ENCODE data around the gene TMEM178B. TPM values are rescaled to one million over a fixed set of nuclear protein-coding genes. Genes with fewer than 3 reads are reported as not detected.

The TMEM178B gene
- total RNA-seq, 4 donors from 2014 or later: 1.3 to 1.8 (median 1.5) TPM

DNA sequence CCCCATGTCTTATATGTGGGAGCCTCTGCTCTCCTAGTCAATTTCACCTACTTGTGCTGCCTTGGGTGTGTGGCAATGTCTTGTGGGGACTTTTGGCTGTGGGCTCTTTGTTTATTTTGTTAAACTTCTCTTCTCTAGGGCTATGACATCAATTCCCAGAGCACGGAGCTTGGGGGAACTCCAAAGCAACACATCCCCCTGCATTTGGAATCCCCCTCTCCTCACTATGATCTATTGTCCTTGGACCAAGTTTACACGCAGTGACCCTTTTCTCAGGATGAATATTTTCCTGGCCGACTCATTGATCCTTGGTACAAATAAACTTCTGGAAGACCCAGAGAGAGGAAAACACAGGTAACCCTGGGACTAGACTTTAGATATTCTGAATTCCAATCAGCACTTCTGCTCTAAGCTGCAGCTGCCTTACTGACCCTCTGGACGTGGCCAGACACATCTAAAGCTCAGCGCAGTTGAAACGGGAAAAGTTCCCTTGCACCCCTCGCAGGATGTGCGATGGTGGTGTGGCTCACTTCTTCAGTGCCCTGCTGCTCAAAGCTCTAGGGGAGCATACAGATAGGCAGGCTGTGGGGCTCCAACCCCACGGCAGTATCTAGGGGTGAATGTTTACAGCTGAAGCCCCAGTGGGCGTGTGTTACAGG, 110.8 kb downstream of the TMEM178B start:
- no peak overlapping the region for H3K4me3 ChIP-seq
- no peaks in the 10 kb centered on the region for H3K27me3 ChIP-seq
- no peaks in the 10 kb centered on the region for H3K4me1 ChIP-seq
- intact Hi-C loops (cut with DNase I; ENCODE audit: low total_unique reads) (no loop called here), in situ Hi-C loops (cut with MboI; ENCODE audit: low sequenced_read_pairs in 4 of 4) (no loop called here)
- TF ChIP-seq POLR2A (IDR thresholded peaks at IDR 0.05): no peak
- TF ChIP-seq, protein P1, sequence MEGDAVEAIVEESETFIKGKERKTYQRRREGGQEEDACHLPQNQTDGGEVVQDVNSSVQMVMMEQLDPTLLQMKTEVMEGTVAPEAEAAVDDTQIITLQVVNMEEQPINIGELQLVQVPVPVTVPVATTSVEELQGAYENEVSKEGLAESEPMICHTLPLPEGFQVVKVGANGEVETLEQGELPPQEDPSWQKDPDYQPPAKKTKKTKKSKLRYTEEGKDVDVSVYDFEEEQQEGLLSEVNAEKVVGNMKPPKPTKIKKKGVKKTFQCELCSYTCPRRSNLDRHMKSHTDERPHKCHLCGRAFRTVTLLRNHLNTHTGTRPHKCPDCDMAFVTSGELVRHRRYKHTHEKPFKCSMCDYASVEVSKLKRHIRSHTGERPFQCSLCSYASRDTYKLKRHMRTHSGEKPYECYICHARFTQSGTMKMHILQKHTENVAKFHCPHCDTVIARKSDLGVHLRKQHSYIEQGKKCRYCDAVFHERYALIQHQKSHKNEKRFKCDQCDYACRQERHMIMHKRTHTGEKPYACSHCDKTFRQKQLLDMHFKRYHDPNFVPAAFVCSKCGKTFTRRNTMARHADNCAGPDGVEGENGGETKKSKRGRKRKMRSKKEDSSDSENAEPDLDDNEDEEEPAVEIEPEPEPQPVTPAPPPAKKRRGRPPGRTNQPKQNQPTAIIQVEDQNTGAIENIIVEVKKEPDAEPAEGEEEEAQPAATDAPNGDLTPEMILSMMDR (IDR thresholded peaks at IDR 0.05 in 4 of 5, conservative IDR thresholded peaks at IDR 0.05 in 1 of 5): no peak
- ATAC-seq: no peak
- H3K36me3 ChIP-seq: no peaks in the 10 kb centered on the region
- no peak for DNase-seq
- H3K27ac ChIP-seq: no peak overlapping the region
- H3K9me3 ChIP-seq: no peaks in the 10 kb centered on the region

DNA sequence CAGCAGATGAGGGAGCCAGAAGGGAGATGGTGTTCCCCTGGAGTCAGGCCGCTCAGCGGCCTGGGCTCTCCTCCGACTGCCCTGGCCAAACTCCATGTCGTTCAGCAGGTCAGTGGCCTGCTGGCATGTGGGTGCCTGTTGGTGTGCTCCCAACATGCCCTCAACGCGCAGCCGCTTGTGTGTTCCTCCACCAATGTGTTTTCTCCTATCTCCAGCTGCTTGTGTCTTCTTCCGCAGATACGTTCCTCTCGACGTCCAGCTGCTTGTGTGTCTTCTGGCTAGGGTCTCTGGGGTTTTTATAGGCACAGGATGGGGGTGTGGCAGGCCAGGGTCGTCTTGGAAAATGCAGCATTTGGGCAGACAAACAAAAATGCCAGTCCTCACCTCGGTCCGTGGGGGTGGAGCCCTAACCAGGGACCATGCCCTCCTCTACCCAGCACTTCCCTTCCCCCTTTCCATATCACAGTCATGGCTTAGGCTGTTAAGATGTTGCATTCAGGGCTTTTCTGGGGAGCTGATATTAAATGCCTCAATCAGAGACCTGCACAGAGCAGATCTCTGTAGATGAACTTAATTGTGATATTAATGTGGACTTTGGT, 111.6 kb downstream of the TMEM178B start:
- no peak for ATAC-seq
- Histone ChIP-seq H3K27ac (no peak overlapping the region), H3K4me1 (no peaks in the 10 kb centered on the region), H3K36me3 (no peaks in the 10 kb centered on the region), H3K27me3 (no peaks in the 10 kb centered on the region), H3K4me3 (no peak overlapping the region), H3K9me3 (no peaks in the 10 kb centered on the region)
- no peak for TF ChIP-seq POLR2A (IDR thresholded peaks at IDR 0.05)
- TF ChIP-seq, protein P1 (IDR thresholded peaks at IDR 0.05 in 4 of 5, conservative IDR thresholded peaks at IDR 0.05 in 1 of 5): no peak
- intact Hi-C loops (cut with DNase I; ENCODE audit: low total_unique reads) (no loop called here), in situ Hi-C loops (cut with MboI; ENCODE audit: low sequenced_read_pairs in 4 of 4) (no loop called here)
- no peak for DNase-seq

DNA sequence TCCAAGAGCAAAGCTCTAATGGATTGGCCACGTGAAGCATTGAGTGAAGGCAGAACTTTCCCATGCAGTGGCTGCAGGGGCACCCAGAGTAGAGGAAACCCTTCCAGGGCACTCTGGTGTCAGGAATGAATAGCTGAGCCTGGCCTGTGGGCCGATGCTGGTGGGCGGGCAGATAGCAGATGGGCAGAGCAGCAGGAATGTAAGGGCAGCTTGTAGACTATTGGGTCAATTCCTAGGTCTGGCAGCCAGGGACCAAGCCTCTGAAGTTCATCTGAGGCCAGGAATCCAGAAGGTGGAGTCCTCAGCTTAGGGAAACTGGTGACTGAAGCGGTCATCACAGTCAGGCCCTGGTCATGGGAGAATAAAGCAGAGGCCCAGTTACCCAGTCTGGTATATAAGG, 115.4 kb downstream of the TMEM178B start:
- intact Hi-C loops (cut with DNase I; ENCODE audit: low total_unique reads): no loop called here
- Histone ChIP-seq H3K9me3 (no peaks in the 10 kb centered on the region), H3K27me3 (no peaks in the 10 kb centered on the region), H3K4me3 (no peak overlapping the region), H3K36me3 (no peaks in the 10 kb centered on the region), H3K4me1 (no peaks in the 10 kb centered on the region), H3K27ac (no peak overlapping the region)
- no peak for ATAC-seq
- in situ Hi-C loops (cut with MboI; ENCODE audit: low sequenced_read_pairs in 4 of 4): no loop called here
- DNase-seq: no peak
- TF ChIP-seq, protein P1 (IDR thresholded peaks at IDR 0.05 in 4 of 5, conservative IDR thresholded peaks at IDR 0.05 in 1 of 5): no peak
- TF ChIP-seq POLR2A (IDR thresholded peaks at IDR 0.05): no peak

DNA sequence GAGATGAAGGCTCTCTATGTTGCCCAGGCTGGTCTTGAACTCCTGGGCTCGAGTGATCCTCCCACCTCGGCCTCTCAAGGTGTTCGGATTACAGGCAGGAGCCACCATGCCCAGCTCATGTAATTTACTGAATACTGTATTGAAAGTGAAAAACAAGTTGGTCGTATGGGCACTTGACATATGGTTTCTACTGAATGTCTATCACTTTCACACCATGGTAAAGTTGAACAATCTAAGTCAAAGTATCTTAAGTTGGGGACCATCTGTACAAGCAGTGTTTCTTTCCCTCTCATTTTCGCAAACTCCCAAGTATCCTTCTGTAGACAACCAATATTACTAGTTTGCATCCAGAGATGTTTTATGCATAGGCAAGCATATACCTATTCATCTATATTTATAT, 116.6 kb downstream of the TMEM178B start:
- no peak for TF ChIP-seq POLR2A (IDR thresholded peaks at IDR 0.05)
- TF ChIP-seq, protein P1 (IDR thresholded peaks at IDR 0.05 in 4 of 5, conservative IDR thresholded peaks at IDR 0.05 in 1 of 5): no peak
- in situ Hi-C loops (cut with MboI; ENCODE audit: low sequenced_read_pairs in 4 of 4): no loop called here
- no peaks in the 10 kb centered on the region for H3K36me3 ChIP-seq
- H3K4me3 ChIP-seq: no peak overlapping the region
- no peaks in the 10 kb centered on the region for H3K4me1 ChIP-seq
- no peak for ATAC-seq
- H3K9me3 ChIP-seq: no peaks in the 10 kb centered on the region
- no peaks in the 10 kb centered on the region for H3K27me3 ChIP-seq
- no peak overlapping the region for H3K27ac ChIP-seq
- no peak for DNase-seq
- intact Hi-C loops (cut with DNase I; ENCODE audit: low total_unique reads): no loop called here
